ENCODE results near the gene C1orf159. TPM values are rescaled to one million over a fixed set of nuclear protein-coding genes. Genes with fewer than 3 reads are reported as not detected.

C1orf159 gene
- total and polyA plus RNA-seq, 2 experiments from 2014 or later: 9.6 to 21.5 TPM

DNA sequence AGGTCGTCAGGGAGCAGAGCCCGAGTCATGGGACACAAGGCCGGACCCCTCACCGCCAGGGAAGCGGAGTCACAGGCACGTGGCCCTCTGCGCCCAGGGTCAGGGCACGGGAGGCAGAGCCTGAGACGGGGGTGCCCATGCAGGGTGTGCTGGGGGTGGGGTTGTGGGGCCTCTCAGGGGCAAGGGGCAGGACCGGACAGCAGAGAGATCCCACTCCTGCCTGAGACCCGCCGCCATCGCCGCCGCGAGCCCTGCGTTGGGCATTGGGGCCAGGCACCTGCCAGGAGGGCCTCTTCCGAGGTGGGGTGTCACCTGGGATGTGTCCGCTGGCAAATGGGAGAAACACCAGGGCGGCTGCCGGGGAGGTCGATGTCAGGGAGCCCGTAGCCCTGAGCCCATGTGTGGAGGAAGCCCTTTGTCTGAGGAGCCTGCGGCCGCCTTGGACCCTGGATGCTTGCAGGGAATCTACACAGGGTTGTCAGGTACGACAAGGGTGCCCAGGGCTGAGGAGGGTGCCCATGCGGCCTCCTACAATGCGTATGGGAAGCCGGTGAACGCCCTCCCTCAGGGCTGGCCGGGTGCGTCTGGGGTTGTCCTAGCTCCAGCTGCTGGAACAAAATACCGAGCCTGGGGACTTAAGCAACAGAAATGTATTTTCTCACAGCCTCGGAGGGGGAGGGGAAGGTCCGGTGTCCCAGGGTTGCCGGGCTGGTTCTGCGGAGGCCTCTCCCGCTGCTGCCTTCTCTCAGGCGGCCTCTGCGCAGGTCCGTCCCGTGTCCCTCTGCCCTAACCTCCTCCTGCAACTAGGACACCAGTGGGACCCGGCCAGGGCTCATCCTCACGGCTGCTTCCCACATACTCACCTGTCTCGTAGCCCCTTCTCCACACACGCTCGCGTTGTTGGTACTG lies 16.4 kb upstream of the C1orf159 start:
- no peak for DNase-seq (ENCODE audit: low spot score)

More for the DNA sequence above, 16.4 kb upstream of the C1orf159 start:
- H3K79me2 ChIP-seq (replicated peaks; ENCODE audit: insufficient read depth): no peaks in the 10 kb centered on the region
- H3K27ac Mint-ChIP-seq: peak overlapping the region; percentile 56
- H3F3A ChIP-seq (replicated peaks; ENCODE audit: low read depth): peaks cover 5% of the 10 kb centered on the region; the same call in 1 of the 2 replicates
- H4K20me1 ChIP-seq (replicated peaks; ENCODE audit: insufficient read depth): no peaks in the 10 kb centered on the region
- no peaks in the 10 kb centered on the region for H3K4me1 ChIP-seq (ENCODE audit: insufficient read depth)
- no peaks in the 10 kb centered on the region for H3K36me3 ChIP-seq (ENCODE audit: insufficient read depth)
- peak overlapping the region; percentile 23 for H2AFZ ChIP-seq
- TF ChIP-seq CREB1 (CRISPR knock-in tag; IDR thresholded peaks at IDR 0.05; ENCODE audit: low read depth) (no peak), ZNF331 (CRISPR knock-in tag; IDR thresholded peaks at IDR 0.05; ENCODE audit: low read depth) (no peak), POLR2AphosphoS5 (IDR thresholded peaks at IDR 0.05; ENCODE audit: low read depth) (no peak), EZH2phosphoT487 (IDR thresholded peaks at IDR 0.05; ENCODE audit: unreplicated experiment) (no peak), NANOG (IDR thresholded peaks at IDR 0.05; ENCODE audit: borderline replicate concordance) (no peak), ZNF114 (CRISPR knock-in tag; IDR thresholded peaks at IDR 0.05) (no peak), EZH2 (IDR thresholded peaks at IDR 0.05; ENCODE audit: low read depth, unreplicated experiment) (no peak), STAT1 (IDR thresholded peaks at IDR 0.05; ENCODE audit: unreplicated experiment) (no peak), JUNB (IDR thresholded peaks at IDR 0.05; ENCODE audit: unreplicated experiment) (no peak)
- TF ChIP-seq, protein P1, sequence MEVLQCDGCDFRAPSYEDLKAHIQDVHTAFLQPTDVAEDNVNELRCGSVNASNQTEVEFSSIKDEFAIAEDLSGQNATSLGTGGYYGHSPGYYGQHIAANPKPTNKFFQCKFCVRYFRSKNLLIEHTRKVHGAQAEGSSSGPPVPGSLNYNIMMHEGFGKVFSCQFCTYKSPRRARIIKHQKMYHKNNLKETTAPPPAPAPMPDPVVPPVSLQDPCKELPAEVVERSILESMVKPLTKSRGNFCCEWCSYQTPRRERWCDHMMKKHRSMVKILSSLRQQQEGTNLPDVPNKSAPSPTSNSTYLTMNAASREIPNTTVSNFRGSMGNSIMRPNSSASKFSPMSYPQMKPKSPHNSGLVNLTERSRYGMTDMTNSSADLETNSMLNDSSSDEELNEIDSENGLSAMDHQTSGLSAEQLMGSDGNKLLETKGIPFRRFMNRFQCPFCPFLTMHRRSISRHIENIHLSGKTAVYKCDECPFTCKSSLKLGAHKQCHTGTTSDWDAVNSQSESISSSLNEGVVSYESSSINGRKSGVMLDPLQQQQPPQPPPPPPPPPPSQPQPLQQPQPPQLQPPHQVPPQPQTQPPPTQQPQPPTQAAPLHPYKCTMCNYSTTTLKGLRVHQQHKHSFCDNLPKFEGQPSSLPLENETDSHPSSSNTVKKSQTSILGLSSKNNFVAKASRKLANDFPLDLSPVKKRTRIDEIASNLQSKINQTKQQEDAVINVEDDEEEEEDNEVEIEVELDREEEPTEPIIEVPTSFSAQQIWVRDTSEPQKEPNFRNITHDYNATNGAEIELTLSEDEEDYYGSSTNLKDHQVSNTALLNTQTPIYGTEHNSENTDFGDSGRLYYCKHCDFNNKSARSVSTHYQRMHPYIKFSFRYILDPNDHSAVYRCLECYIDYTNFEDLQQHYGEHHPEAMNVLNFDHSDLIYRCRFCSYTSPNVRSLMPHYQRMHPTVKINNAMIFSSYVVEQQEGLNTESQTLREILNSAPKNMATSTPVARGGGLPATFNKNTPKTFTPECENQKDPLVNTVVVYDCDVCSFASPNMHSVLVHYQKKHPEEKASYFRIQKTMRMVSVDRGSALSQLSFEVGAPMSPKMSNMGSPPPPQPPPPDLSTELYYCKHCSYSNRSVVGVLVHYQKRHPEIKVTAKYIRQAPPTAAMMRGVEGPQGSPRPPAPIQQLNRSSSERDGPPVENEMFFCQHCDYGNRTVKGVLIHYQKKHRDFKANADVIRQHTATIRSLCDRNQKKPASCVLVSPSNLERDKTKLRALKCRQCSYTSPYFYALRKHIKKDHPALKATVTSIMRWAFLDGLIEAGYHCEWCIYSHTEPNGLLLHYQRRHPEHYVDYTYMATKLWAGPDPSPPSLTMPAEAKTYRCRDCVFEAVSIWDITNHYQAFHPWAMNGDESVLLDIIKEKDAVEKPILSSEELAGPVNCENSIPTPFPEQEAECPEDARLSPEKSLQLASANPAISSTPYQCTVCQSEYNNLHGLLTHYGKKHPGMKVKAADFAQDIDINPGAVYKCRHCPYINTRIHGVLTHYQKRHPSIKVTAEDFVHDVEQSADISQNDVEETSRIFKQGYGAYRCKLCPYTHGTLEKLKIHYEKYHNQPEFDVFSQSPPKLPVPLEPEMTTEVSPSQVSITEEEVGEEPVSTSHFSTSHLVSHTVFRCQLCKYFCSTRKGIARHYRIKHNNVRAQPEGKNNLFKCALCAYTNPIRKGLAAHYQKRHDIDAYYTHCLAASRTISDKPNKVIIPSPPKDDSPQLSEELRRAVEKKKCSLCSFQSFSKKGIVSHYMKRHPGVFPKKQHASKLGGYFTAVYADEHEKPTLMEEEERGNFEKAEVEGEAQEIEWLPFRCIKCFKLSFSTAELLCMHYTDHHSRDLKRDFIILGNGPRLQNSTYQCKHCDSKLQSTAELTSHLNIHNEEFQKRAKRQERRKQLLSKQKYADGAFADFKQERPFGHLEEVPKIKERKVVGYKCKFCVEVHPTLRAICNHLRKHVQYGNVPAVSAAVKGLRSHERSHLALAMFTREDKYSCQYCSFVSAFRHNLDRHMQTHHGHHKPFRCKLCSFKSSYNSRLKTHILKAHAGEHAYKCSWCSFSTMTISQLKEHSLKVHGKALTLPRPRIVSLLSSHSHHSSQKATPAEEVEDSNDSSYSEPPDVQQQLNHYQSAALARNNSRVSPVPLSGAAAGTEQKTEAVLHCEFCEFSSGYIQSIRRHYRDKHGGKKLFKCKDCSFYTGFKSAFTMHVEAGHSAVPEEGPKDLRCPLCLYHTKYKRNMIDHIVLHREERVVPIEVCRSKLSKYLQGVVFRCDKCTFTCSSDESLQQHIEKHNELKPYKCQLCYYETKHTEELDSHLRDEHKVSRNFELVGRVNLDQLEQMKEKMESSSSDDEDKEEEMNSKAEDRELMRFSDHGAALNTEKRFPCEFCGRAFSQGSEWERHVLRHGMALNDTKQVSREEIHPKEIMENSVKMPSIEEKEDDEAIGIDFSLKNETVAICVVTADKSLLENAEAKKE (CRISPR knock-in tag; IDR thresholded peaks at IDR 0.05): no peak
- TF ChIP-seq, protein P2, sequence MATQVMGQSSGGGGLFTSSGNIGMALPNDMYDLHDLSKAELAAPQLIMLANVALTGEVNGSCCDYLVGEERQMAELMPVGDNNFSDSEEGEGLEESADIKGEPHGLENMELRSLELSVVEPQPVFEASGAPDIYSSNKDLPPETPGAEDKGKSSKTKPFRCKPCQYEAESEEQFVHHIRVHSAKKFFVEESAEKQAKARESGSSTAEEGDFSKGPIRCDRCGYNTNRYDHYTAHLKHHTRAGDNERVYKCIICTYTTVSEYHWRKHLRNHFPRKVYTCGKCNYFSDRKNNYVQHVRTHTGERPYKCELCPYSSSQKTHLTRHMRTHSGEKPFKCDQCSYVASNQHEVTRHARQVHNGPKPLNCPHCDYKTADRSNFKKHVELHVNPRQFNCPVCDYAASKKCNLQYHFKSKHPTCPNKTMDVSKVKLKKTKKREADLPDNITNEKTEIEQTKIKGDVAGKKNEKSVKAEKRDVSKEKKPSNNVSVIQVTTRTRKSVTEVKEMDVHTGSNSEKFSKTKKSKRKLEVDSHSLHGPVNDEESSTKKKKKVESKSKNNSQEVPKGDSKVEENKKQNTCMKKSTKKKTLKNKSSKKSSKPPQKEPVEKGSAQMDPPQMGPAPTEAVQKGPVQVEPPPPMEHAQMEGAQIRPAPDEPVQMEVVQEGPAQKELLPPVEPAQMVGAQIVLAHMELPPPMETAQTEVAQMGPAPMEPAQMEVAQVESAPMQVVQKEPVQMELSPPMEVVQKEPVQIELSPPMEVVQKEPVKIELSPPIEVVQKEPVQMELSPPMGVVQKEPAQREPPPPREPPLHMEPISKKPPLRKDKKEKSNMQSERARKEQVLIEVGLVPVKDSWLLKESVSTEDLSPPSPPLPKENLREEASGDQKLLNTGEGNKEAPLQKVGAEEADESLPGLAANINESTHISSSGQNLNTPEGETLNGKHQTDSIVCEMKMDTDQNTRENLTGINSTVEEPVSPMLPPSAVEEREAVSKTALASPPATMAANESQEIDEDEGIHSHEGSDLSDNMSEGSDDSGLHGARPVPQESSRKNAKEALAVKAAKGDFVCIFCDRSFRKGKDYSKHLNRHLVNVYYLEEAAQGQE (IDR thresholded peaks at IDR 0.05; ENCODE audit: unreplicated experiment): no peak
- TF ChIP-seq, protein P3, sequence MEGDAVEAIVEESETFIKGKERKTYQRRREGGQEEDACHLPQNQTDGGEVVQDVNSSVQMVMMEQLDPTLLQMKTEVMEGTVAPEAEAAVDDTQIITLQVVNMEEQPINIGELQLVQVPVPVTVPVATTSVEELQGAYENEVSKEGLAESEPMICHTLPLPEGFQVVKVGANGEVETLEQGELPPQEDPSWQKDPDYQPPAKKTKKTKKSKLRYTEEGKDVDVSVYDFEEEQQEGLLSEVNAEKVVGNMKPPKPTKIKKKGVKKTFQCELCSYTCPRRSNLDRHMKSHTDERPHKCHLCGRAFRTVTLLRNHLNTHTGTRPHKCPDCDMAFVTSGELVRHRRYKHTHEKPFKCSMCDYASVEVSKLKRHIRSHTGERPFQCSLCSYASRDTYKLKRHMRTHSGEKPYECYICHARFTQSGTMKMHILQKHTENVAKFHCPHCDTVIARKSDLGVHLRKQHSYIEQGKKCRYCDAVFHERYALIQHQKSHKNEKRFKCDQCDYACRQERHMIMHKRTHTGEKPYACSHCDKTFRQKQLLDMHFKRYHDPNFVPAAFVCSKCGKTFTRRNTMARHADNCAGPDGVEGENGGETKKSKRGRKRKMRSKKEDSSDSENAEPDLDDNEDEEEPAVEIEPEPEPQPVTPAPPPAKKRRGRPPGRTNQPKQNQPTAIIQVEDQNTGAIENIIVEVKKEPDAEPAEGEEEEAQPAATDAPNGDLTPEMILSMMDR (conservative IDR thresholded peaks at IDR 0.05; ENCODE audit: low read depth in 2 of 2): no peak
- TF ChIP-seq, protein P4, sequence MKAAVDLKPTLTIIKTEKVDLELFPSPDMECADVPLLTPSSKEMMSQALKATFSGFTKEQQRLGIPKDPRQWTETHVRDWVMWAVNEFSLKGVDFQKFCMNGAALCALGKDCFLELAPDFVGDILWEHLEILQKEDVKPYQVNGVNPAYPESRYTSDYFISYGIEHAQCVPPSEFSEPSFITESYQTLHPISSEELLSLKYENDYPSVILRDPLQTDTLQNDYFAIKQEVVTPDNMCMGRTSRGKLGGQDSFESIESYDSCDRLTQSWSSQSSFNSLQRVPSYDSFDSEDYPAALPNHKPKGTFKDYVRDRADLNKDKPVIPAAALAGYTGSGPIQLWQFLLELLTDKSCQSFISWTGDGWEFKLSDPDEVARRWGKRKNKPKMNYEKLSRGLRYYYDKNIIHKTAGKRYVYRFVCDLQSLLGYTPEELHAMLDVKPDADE (IDR thresholded peaks at IDR 0.05): no peak
- H3K9me3 Mint-ChIP-seq: no peaks in the 10 kb centered on the region
- H3K4me1 Mint-ChIP-seq: peaks cover 11% of the 10 kb centered on the region
- no peaks in the 10 kb centered on the region for H3K9me2 ChIP-seq (ENCODE audit: insufficient read depth)
- no peak overlapping the region for H3K4me2 ChIP-seq
- H3K36me3 Mint-ChIP-seq (ENCODE audit: low read depth): no peaks in the 10 kb centered on the region
- H3K27ac ChIP-seq (ENCODE audit: low read depth): no peak overlapping the region
- ATAC-seq: peak; percentile 3; the same call in 2 of the 3 replicates
- no peak overlapping the region for H3K4me3 ChIP-seq
- H3K27me3 ChIP-seq (ENCODE audit: insufficient read depth): peaks cover 1% of the 10 kb centered on the region; the same call in 1 of the 2 replicates
- H3K27me3 Mint-ChIP-seq (ENCODE audit: insufficient read depth, low read depth, poor library complexity): peaks cover 7% of the 10 kb centered on the region
- H3K4me3 Mint-ChIP-seq: no peak overlapping the region
